ENCODE data around the gene LEP.
"Not testable (repeated sequence)": the region's sequence is repeated elsewhere in the genome, so short reads cannot be mapped to it uniquely, and the experiment has no call there.

The LEP gene

GRCh38 chr7:128231677-128232076 is 9.4 kb upstream of the LEP start:
- DNase-seq (ENCODE audit: low read depth), result no peak
- no peak for TF ChIP-seq CTCF (IDR thresholded peaks at IDR 0.05; ENCODE audit: low read length, missing control alignments)
- no peak overlapping the region for H3K4me3 ChIP-seq (replicated peaks; ENCODE audit: low read depth, low read length)

GRCh38 chr7:128233471-128233870 is 7.6 kb upstream of the LEP start:
- no peak overlapping the region for H3K4me3 ChIP-seq (replicated peaks; ENCODE audit: low read depth, low read length)
- no peak for TF ChIP-seq CTCF (IDR thresholded peaks at IDR 0.05; ENCODE audit: low read length, missing control alignments)
- no peak for DNase-seq (ENCODE audit: low read depth)

- H3K4me3 ChIP-seq (replicated peaks; ENCODE audit: low read depth, low read length), result no peak overlapping the region
- no peak for DNase-seq (ENCODE audit: low read depth)
- no peak for TF ChIP-seq CTCF (IDR thresholded peaks at IDR 0.05; ENCODE audit: low read length, missing control alignments)
Measured at GRCh38 chr7:128234476-128235026, 6.5 kb upstream of the LEP start.

- no peak for TF ChIP-seq CTCF (IDR thresholded peaks at IDR 0.05; ENCODE audit: low read length, missing control alignments)
- DNase-seq (ENCODE audit: low read depth), result no peak
- no peak overlapping the region for H3K4me3 ChIP-seq (replicated peaks; ENCODE audit: low read depth, low read length)
Measured at GRCh38 chr7:128235471-128235870, 5.6 kb upstream of the LEP start.

GRCh38 chr7:128236924-128237586 is 4.0 kb upstream of the LEP start:
- TF ChIP-seq CTCF (IDR thresholded peaks at IDR 0.05; ENCODE audit: low read length, missing control alignments), result no peak
- peak; percentile 68 for DNase-seq (ENCODE audit: low read depth)
- H3K4me3 ChIP-seq (replicated peaks; ENCODE audit: low read depth, low read length), result no peak overlapping the region

- DNase-seq (ENCODE audit: low read depth); H3K4me3 ChIP-seq (replicated peaks; ENCODE audit: low read depth, low read length): not testable (repeated sequence)
Measured at GRCh38 chr7:128239146-128239545, 1.9 kb upstream of the LEP start.

- no peak overlapping the region for H3K4me3 ChIP-seq (replicated peaks; ENCODE audit: low read depth, low read length)
- DNase-seq (ENCODE audit: low read depth), result no peak
- TF ChIP-seq CTCF (IDR thresholded peaks at IDR 0.05; ENCODE audit: low read length, missing control alignments), result no peak
Measured at GRCh38 chr7:128242661-128243060, 1.6 kb downstream of the LEP start.
